GM12872 (cell line): ENCODE results near the gene PNPLA7.

ENCODE experiments used
- TF ChIP-seq, protein P1 (sequence below): IDR thresholded peaks from 3 replicates; pipeline ENCODE4 v1.5.1; 2011; ENCODE audit warnings: low read depth, mild to moderate bottlenecking, low read length, moderate library complexity; ENCODE audit not compliant: insufficient read depth

PNPLA7 gene

DNA sequence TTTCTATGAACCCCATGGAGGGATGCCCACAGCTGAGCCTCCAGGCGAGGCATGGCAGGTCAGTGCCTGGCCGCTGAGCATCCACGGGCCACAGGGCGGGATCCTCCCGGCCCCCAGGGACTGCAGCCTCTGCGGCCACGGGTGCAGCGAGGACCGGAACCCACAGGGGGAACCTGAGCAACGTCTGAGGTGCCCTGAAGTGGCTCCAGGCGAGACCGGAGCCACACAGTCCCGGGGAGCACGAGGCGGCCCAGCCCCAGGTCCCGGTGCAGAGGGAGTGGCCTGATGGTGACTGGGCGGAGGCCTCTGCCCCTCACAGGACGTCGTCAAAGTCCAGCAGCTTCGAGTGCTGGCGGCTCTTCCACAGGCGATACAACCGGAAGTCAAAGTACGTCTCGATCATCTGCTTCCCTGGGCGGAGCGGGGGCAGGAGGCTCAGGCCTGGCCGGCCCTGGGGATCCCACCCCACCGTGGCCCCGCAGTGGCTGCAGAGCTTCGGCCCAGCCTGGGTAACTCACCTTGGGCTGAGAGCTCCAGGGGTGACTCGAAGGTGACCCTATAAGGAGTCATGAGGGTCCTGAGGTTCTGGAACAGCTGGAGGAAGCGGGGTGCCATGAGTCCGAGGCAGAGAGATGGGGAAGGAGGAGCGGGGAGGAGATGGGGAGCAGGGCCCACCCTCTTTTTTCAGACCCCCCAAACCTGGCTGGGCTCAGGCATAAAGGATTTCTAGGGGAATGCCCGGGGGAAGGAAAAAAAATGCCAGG, 100.9 kb downstream of the PNPLA7 start:
- TF ChIP-seq, protein P1, sequence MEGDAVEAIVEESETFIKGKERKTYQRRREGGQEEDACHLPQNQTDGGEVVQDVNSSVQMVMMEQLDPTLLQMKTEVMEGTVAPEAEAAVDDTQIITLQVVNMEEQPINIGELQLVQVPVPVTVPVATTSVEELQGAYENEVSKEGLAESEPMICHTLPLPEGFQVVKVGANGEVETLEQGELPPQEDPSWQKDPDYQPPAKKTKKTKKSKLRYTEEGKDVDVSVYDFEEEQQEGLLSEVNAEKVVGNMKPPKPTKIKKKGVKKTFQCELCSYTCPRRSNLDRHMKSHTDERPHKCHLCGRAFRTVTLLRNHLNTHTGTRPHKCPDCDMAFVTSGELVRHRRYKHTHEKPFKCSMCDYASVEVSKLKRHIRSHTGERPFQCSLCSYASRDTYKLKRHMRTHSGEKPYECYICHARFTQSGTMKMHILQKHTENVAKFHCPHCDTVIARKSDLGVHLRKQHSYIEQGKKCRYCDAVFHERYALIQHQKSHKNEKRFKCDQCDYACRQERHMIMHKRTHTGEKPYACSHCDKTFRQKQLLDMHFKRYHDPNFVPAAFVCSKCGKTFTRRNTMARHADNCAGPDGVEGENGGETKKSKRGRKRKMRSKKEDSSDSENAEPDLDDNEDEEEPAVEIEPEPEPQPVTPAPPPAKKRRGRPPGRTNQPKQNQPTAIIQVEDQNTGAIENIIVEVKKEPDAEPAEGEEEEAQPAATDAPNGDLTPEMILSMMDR = no peak

GRCh38 chr9:137448602-137448962, 101.6 kb downstream of the PNPLA7 start:
- TF ChIP-seq, protein P1 = no peak

- TF ChIP-seq, protein P1 = no peak
These were observed 102.2 kb downstream of the PNPLA7 start for GRCh38 chr9:137447722-137448601.

DNA sequence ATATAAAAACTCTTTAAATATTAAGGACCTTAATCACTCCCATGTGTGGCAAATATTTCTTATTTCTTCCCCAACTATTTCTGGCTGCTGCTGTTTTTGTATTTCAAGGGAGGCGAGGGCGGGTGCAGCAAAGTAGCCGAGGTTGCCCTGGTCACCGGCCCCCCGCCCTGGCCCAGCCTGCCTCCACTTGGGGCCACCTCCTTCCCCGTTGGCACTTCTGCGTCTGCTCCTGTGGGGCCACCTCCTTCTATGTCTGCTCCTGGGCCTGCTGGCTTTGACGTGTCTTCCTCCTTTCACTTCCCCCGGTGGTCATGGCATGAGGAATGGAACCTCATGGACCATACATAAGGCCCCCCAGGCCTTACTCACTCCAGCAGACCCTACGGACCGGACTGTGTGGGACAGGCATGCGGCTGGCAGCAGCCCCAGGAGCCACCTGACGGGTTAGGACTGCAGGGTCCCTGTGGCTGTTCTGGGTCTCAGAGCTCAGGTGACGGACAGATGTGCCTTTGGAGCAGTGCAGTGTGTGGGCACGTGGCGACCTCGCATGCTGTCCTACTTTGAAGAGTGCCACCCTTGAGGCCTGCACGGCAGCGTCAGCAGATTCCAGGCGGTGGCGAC, 103.2 kb downstream of the PNPLA7 start:
- TF ChIP-seq, protein P1 = no peak

GRCh38 chr9:137445930-137446431, 104.2 kb downstream of the PNPLA7 start:
- TF ChIP-seq, protein P1 = no peak

DNA sequence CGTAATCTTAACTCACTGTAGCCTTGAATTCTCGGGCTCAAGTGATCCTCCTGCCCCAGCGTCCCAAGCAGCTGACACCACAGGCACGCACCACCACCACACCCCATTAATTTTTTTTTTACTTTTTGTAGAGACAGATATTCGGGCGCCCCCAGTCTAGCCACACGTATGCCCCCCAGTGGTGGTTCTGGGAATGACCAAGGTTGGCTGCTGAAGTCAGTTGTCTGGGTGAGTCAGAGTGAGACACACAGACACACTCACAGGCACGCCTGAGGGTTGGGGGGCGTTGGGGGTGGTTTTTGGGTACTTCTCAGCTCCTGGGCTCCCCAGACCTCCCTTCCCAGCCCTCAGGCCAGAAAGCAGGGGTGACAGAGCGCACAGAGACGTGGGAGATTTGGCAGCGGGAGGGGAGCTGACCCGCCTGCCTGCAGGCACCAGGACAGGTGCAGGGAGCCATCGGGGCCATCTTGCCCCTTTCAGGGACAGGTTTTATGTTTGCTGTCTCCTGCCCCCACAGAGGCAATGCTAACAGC, 104.9 kb downstream of the PNPLA7 start:
- TF ChIP-seq, protein P1 = peak; percentile 84
